ENCODE data around the gene SORL1.

Gene SORL1

GRCh38 chr11:121586750-121587149, 134.6 kb downstream of the SORL1 start:
- Histone ChIP-seq H3F3A (ENCODE audit: insufficient read depth, low read length) (peaks cover 10% of the 10 kb centered on the region; the same call in 1 of the 2 replicates), H3K4me2 (ENCODE audit: low read length) (no peak overlapping the region), H3K9ac (ENCODE audit: low read length) (no peak overlapping the region), H3K4me1 (ENCODE audit: insufficient read depth, low read length, severe bottlenecking) (peaks cover 46% of the 10 kb centered on the region), H3K9me3 (ENCODE audit: low read length) (no peaks in the 10 kb centered on the region), H3K27ac (ENCODE audit: low read depth, low read length, poor library complexity, severe bottlenecking) (no peak overlapping the region), H2AFZ (ENCODE audit: low read length) (no peak overlapping the region), H3K9me2 (ENCODE audit: low read depth, low read length) (no peaks in the 10 kb centered on the region), H3K4me3 (ENCODE audit: low read depth, low read length, poor library complexity, severe bottlenecking) (no peak overlapping the region), H3K27me3 (ENCODE audit: insufficient read depth, low read length) (no peaks in the 10 kb centered on the region), H3K79me2 (ENCODE audit: insufficient read depth, low read length) (no peaks in the 10 kb centered on the region), H3K36me3 (ENCODE audit: insufficient read depth, low read length) (peaks cover 99% of the 10 kb centered on the region), H4K20me1 (ENCODE audit: insufficient read depth, low read length) (no peaks in the 10 kb centered on the region)
- no peak for TF ChIP-seq EZH2 (IDR thresholded peaks at IDR 0.05; ENCODE audit: borderline replicate concordance, low read length)
- TF ChIP-seq CTCF (IDR thresholded peaks at IDR 0.05; ENCODE audit: low read length): no peak

- Histone ChIP-seq H3K27ac (ENCODE audit: low read depth, low read length, poor library complexity, severe bottlenecking) (no peak overlapping the region), H3K27me3 (ENCODE audit: insufficient read depth, low read length) (no peaks in the 10 kb centered on the region), H3K9ac (ENCODE audit: low read length) (no peak overlapping the region), H3K36me3 (ENCODE audit: insufficient read depth, low read length) (peaks cover 99% of the 10 kb centered on the region), H4K20me1 (ENCODE audit: insufficient read depth, low read length) (no peaks in the 10 kb centered on the region), H3K9me3 (ENCODE audit: low read length) (no peaks in the 10 kb centered on the region), H3K79me2 (ENCODE audit: insufficient read depth, low read length) (no peaks in the 10 kb centered on the region), H3K4me1 (ENCODE audit: insufficient read depth, low read length, severe bottlenecking) (peaks cover 42% of the 10 kb centered on the region), H3K4me3 (ENCODE audit: low read depth, low read length, poor library complexity, severe bottlenecking) (no peak overlapping the region), H3K4me2 (ENCODE audit: low read length) (no peak overlapping the region), H3F3A (ENCODE audit: insufficient read depth, low read length) (peaks cover 10% of the 10 kb centered on the region; the same call in 1 of the 2 replicates), H2AFZ (ENCODE audit: low read length) (no peak overlapping the region), H3K9me2 (ENCODE audit: low read depth, low read length) (no peaks in the 10 kb centered on the region)
- TF ChIP-seq CTCF (IDR thresholded peaks at IDR 0.05; ENCODE audit: low read length) (no peak), EZH2 (IDR thresholded peaks at IDR 0.05; ENCODE audit: borderline replicate concordance, low read length) (no peak)
These were observed 135.1 kb downstream of the SORL1 start for GRCh38 chr11:121587182-121587581.

- Histone ChIP-seq H3K27me3 (ENCODE audit: insufficient read depth, low read length) (no peaks in the 10 kb centered on the region), H3K9me3 (ENCODE audit: low read length) (no peaks in the 10 kb centered on the region), H3K36me3 (ENCODE audit: insufficient read depth, low read length) (peaks cover 99% of the 10 kb centered on the region), H2AFZ (ENCODE audit: low read length) (no peak overlapping the region), H3K9ac (ENCODE audit: low read length) (no peak overlapping the region), H3K79me2 (ENCODE audit: insufficient read depth, low read length) (no peaks in the 10 kb centered on the region), H3F3A (ENCODE audit: insufficient read depth, low read length) (peaks cover 10% of the 10 kb centered on the region; the same call in 1 of the 2 replicates), H3K4me2 (ENCODE audit: low read length) (no peak overlapping the region), H3K4me1 (ENCODE audit: insufficient read depth, low read length, severe bottlenecking) (peaks cover 35% of the 10 kb centered on the region), H3K4me3 (ENCODE audit: low read depth, low read length, poor library complexity, severe bottlenecking) (no peak overlapping the region), H4K20me1 (ENCODE audit: insufficient read depth, low read length) (no peaks in the 10 kb centered on the region), H3K9me2 (ENCODE audit: low read depth, low read length) (no peaks in the 10 kb centered on the region), H3K27ac (ENCODE audit: low read depth, low read length, poor library complexity, severe bottlenecking) (peak overlapping the region; percentile 87)
- TF ChIP-seq EZH2 (IDR thresholded peaks at IDR 0.05; ENCODE audit: borderline replicate concordance, low read length) (no peak), CTCF (IDR thresholded peaks at IDR 0.05; ENCODE audit: low read length) (no peak)
These were observed 136.6 kb downstream of the SORL1 start for GRCh38 chr11:121588747-121589146.
